ENCODE measurements around the gene ZCCHC7. TPM values are rescaled to one million over a fixed set of nuclear protein-coding genes. Genes with fewer than 3 reads are reported as not detected.

Gene ZCCHC7
- total and polyA plus RNA-seq, 2 of the 8 experiments (the other 6 are each of a cell fraction or from before 2014, with no cell fraction given), result 12.2 to 27.5 TPM

DNA sequence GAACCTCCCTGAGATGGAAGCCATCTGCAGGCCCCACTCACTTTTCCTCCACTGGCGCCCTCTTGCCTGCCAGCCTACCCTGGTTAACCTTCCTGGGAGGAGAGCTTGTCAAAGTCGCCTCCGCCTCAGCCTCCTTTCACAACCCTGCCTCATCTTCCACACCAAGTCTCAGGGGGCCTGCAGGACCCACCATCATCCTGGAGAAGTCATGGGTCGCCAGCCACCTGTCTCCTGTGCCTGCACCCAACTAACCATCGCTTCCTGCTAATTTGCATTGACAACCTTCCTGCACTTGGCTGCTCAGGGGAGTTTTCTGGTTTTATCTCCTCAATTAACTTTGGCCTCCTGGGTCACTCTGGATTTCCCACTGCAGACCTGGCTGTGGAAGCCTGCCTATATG, 249.3 kb downstream of the ZCCHC7 start:
- H2BK5ac ChIP-seq (ENCODE audit: low read depth, low read length), result no peak overlapping the region
- no peak overlapping the region for H3K4me2 ChIP-seq (ENCODE audit: insufficient read depth in 1 of 2, low read depth in 2 of 2, low read length in 2 of 2)
- no peak overlapping the region for H3K4me3 ChIP-seq (ENCODE audit: extremely low read depth in 1 of 4, insufficient read depth in 2 of 4, low read depth in 3 of 4, low read length in 4 of 4)
- no peak overlapping the region for H4K91ac ChIP-seq (replicated peaks; ENCODE audit: insufficient read length, low read length)
- H3K18ac ChIP-seq (ENCODE audit: extremely low read depth, low read length), result no peak overlapping the region
- CTCF ChIA-PET (ENCODE audit: partially characterized antibody), result interaction anchor here (2.0 kb wide), 1 partner anchor 22 kb away, joined by 7 read pairs; no protein-coding TSS in a partner anchor
- H2BK20ac ChIP-seq (ENCODE audit: low read length), result no peak overlapping the region
- no peaks in the 10 kb centered on the region for H3K79me1 ChIP-seq (ENCODE audit: low read depth, low read length)
- H2AK5ac ChIP-seq (ENCODE audit: low read depth, low read length), result no peak overlapping the region
- no peak overlapping the region for H3K23ac ChIP-seq (ENCODE audit: insufficient read length)
- H3K4me1 ChIP-seq (replicated peaks in 1 of 4; ENCODE audit: control insufficient read depth in 3 of 4, insufficient read depth in 4 of 4, low read length in 3 of 4), result 0 out of 7 replicates have a peak, but pooled peaks cover 0 to 2% (median 0%) of the 10 kb centered on the region in 4 experiments
- H3K79me2 ChIP-seq (ENCODE audit: control insufficient read depth in 1 of 2, insufficient read depth in 2 of 2, low read length in 2 of 2), result no peaks in the 10 kb centered on the region
- DNase-seq (ENCODE audit: low read depth in 1 of 2, low spot score in 2 of 2), result no peak
- FAIRE-seq, result no peak
- H3K36me3 ChIP-seq (ENCODE audit: control insufficient read depth in 2 of 4, insufficient read depth in 4 of 4, low read length in 3 of 4), result no peaks in the 10 kb centered on the region
- no peak overlapping the region for H3K14ac ChIP-seq (ENCODE audit: insufficient read length)
- no peak overlapping the region; the same call in 1 of the 2 replicates for H4K8ac ChIP-seq (ENCODE audit: extremely low read depth, insufficient read depth, low read length)
- POLR2A ChIA-PET (ENCODE audit: partially characterized antibody), result no interaction called here
- no peak overlapping the region for H3K56ac ChIP-seq (replicated peaks; ENCODE audit: insufficient read length, low read depth, low read length)
- no peak overlapping the region for H2BK12ac ChIP-seq (ENCODE audit: low read depth, low read length)
- no peaks in the 10 kb centered on the region for H3K27me3 ChIP-seq (replicated peaks in 1 of 4; ENCODE audit: control insufficient read depth in 3 of 4, extremely low read depth in 1 of 4, insufficient read depth in 3 of 4, low read length in 3 of 4)
- H2BK120ac ChIP-seq (replicated peaks; ENCODE audit: low read depth, low read length), result no peak overlapping the region
- H3K23me2 ChIP-seq (ENCODE audit: low read depth, low read length), result no peaks in the 10 kb centered on the region; the same call in 1 of the 2 replicates
- no peak overlapping the region for H3K27ac ChIP-seq (ENCODE audit: low read depth, low read length)
- WGBS, 2 experiments (ENCODE audit: extremely low coverage in 1 of 2, insufficient coverage in 1 of 2, insufficient read length in 1 of 2, insufficient replicate concordance in 2 of 2, low coverage in 1 of 2, low lambda C conversion rate in 2 of 2, missing lambda C conversion rate in 1 of 2), result 81% methylated on average over 5 of the region's 5 CpGs; no CpG with 5 or more reads in 1 of the 2 experiments
- no peak overlapping the region for H3K9ac ChIP-seq (replicated peaks in 1 of 4; ENCODE audit: extremely low read depth in 1 of 4, low read depth in 3 of 4, low read length in 3 of 4)
- no peak overlapping the region for H4K5ac ChIP-seq (ENCODE audit: insufficient read length, low read depth, low read length)
- no peak overlapping the region for H2AFZ ChIP-seq (ENCODE audit: low read length)
- H3K9me3 ChIP-seq (ENCODE audit: insufficient read depth in 2 of 2, low read depth in 1 of 2, low read length in 1 of 2), result no peaks in the 10 kb centered on the region
- H2BK15ac ChIP-seq (ENCODE audit: low read length), result no peak overlapping the region
- TF ChIP-seq, protein P1, sequence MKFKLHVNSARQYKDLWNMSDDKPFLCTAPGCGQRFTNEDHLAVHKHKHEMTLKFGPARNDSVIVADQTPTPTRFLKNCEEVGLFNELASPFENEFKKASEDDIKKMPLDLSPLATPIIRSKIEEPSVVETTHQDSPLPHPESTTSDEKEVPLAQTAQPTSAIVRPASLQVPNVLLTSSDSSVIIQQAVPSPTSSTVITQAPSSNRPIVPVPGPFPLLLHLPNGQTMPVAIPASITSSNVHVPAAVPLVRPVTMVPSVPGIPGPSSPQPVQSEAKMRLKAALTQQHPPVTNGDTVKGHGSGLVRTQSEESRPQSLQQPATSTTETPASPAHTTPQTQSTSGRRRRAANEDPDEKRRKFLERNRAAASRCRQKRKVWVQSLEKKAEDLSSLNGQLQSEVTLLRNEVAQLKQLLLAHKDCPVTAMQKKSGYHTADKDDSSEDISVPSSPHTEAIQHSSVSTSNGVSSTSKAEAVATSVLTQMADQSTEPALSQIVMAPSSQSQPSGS (IDR thresholded peaks at IDR 0.05; ENCODE audit: low read length), result no peak
- no peak for TF ChIP-seq RNF2 (IDR thresholded peaks at IDR 0.05; ENCODE audit: borderline replicate concordance, low read depth, low read length, missing control alignments, poor library complexity, severe bottlenecking)
- TF ChIP-seq, protein P2, sequence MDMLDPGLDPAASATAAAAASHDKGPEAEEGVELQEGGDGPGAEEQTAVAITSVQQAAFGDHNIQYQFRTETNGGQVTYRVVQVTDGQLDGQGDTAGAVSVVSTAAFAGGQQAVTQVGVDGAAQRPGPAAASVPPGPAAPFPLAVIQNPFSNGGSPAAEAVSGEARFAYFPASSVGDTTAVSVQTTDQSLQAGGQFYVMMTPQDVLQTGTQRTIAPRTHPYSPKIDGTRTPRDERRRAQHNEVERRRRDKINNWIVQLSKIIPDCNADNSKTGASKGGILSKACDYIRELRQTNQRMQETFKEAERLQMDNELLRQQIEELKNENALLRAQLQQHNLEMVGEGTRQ (IDR thresholded peaks at IDR 0.05; ENCODE audit: low read length), result no peak
- TF ChIP-seq SP1 (IDR thresholded peaks at IDR 0.05; ENCODE audit: low read depth, low read length), result no peak
- TF ChIP-seq, protein P3, sequence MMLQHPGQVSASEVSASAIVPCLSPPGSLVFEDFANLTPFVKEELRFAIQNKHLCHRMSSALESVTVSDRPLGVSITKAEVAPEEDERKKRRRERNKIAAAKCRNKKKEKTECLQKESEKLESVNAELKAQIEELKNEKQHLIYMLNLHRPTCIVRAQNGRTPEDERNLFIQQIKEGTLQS (IDR thresholded peaks at IDR 0.05; ENCODE audit: insufficient read depth, low read depth, low read length), result no peak
- TF ChIP-seq, protein P4, sequence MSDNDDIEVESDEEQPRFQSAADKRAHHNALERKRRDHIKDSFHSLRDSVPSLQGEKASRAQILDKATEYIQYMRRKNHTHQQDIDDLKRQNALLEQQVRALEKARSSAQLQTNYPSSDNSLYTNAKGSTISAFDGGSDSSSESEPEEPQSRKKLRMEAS (IDR thresholded peaks at IDR 0.05), result no peak
- no peak for TF ChIP-seq TBP (IDR thresholded peaks at IDR 0.05; ENCODE audit: low read depth, low read length)
- no peak for TF ChIP-seq CTBP2 (IDR thresholded peaks at IDR 0.05; ENCODE audit: borderline replicate concordance, insufficient read depth, insufficient read length, low read length)
- no peak for TF ChIP-seq SUZ12 (IDR thresholded peaks at IDR 0.05; ENCODE audit: low read length)
- H3K4ac ChIP-seq (replicated peaks; ENCODE audit: insufficient read length, low read depth, low read length), result no peak overlapping the region
- no peaks in the 10 kb centered on the region for H4K20me1 ChIP-seq (replicated peaks in 1 of 2; ENCODE audit: control insufficient read depth in 1 of 2, insufficient read depth in 2 of 2, low read length in 2 of 2)
